Activated B cell treated with CpG ODN at 0.5 μM for 24 hours (primary cell): ENCODE results near the gene AMBP. TPM values are rescaled to one million over a fixed set of nuclear protein-coding genes. Genes with fewer than 3 reads are reported as not detected.

Experiments
- ATAC-seq: fragments of 200-7000 bp; cut with Tn5 transposase; one replicate; pipeline ENCODE4 v1.10.0; 2021; ENCODE audit warnings: low read depth, mild to moderate bottlenecking, moderate library complexity
- CTCF ChIA-PET: fragments of 350-600 bp; sonication (Branson Sonifier 250); formaldehyde crosslinking; loops from one replicate; lab custom pipeline; 2021; ENCODE audit warnings: antibody characterized with exemption; lab: Charles Lee
- POLR2A ChIA-PET: fragments of 350-600 bp; sonication (Branson Sonifier 250); formaldehyde crosslinking; loops from one replicate; lab custom pipeline; 2021; ENCODE audit warnings: antibody characterized with exemption; lab: Charles Lee
- DNase-seq: peaks from one replicate; pipeline ENCODE4 v3.0.0; 2022
- H3K27ac Mint-ChIP-seq: one replicate; pipeline ENCODE4 v1.8.0; 2020; ENCODE audit warnings: mixed read lengths
- H3K27me3 Mint-ChIP-seq: one replicate; pipeline ENCODE4 v1.8.0; 2021; ENCODE audit warnings: mixed read lengths
- H3K36me3 Mint-ChIP-seq: one replicate; pipeline ENCODE4 v1.8.0; 2021; ENCODE audit warnings: low read depth, mixed read lengths
- H3K4me1 Mint-ChIP-seq: one replicate; pipeline ENCODE4 v1.8.0; 2021; ENCODE audit warnings: mixed read lengths
- H3K4me3 Mint-ChIP-seq: one replicate; pipeline ENCODE4 v1.8.0; 2020; ENCODE audit warnings: mild to moderate bottlenecking, mixed read lengths
- H3K9me3 Mint-ChIP-seq: one replicate; pipeline ENCODE4 v1.8.0; 2020; ENCODE audit warnings: mixed read lengths
- intact Hi-C: fragments of 100-400 bp; cut with micrococcal nuclease; formaldehyde crosslinking; loops from one replicate; pipeline ENCODE4 v1.15.1; 2024
- total RNA-seq: library from RNA; stranded (reverse); gene quantifications from 2 replicates; pipeline ENCODE4 v1.2.3, GENCODE V29; 2022
- TF ChIP-seq, protein P1 (sequence below): fragments of 200-600 bp; IDR thresholded peaks from one replicate; pipeline ENCODE4 v1.8.0; 2022; ENCODE audit warnings: antibody characterized with exemption, mild to moderate bottlenecking

AMBP gene
- total RNA-seq, 1 donor from 2014 or later, result not detected

DNA sequence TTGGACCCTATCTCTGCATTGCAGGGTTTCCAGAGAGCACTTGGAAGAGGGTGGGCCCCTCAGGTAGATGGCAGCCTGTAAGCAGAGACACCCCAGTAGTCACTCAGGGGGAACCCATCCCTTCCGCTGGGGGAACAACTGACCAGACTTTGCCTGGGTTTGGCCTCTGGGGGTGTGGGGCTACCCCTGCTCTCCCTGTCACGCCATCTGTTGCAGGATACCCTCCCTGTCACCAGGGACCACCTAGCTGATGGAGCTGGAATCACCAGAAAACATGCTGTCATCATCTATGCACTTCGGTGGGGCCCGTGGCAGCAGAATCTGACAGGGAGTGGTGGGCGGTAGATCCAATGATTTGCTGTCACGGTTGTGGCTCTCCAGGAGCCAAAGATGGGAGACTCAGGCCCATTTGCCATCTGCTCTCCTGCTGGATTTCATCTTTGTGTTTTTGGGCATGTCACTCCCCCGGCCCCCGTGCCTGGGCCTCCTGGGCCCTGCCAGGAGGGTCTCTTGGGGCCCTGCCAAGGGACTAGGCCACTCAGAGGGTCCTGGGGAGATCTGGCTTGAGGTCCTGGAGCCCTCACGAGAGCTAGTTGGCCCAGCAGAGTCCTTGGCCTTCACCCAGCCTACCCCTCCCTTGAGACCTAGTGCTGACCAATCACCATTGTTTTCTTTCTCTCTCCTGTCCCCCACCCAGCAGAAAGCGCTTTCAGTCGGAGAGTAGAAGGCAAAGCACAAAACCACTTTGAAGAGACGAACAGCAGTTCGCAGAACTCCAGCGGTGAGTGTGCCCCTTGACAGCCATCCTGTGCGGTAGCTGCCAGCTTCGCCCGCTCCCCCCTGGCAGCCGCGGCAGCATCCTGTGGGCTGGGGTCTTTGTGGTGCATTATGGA is 45.9 kb downstream of the AMBP start:
- Mint-ChIP-seq H3K4me1 (no peaks in the 10 kb centered on the region), H3K27me3 (no peaks in the 10 kb centered on the region), H3K36me3 (peaks cover 5% of the 10 kb centered on the region), H3K9me3 (no peaks in the 10 kb centered on the region), H3K4me3 (no peak overlapping the region), H3K27ac (no peak overlapping the region)
- DNase-seq (no peak), ATAC-seq (no peak)
- POLR2A ChIA-PET, result interaction anchor here (0.6 kb wide), 2 partner anchors 8 to 36 kb away, joined by 3 read pairs; no protein-coding TSS in a partner anchor
- CTCF ChIA-PET, result no interaction called here
- TF ChIP-seq, protein P1, sequence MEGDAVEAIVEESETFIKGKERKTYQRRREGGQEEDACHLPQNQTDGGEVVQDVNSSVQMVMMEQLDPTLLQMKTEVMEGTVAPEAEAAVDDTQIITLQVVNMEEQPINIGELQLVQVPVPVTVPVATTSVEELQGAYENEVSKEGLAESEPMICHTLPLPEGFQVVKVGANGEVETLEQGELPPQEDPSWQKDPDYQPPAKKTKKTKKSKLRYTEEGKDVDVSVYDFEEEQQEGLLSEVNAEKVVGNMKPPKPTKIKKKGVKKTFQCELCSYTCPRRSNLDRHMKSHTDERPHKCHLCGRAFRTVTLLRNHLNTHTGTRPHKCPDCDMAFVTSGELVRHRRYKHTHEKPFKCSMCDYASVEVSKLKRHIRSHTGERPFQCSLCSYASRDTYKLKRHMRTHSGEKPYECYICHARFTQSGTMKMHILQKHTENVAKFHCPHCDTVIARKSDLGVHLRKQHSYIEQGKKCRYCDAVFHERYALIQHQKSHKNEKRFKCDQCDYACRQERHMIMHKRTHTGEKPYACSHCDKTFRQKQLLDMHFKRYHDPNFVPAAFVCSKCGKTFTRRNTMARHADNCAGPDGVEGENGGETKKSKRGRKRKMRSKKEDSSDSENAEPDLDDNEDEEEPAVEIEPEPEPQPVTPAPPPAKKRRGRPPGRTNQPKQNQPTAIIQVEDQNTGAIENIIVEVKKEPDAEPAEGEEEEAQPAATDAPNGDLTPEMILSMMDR, result no peak
- intact Hi-C loops, result no loop called here

DNA sequence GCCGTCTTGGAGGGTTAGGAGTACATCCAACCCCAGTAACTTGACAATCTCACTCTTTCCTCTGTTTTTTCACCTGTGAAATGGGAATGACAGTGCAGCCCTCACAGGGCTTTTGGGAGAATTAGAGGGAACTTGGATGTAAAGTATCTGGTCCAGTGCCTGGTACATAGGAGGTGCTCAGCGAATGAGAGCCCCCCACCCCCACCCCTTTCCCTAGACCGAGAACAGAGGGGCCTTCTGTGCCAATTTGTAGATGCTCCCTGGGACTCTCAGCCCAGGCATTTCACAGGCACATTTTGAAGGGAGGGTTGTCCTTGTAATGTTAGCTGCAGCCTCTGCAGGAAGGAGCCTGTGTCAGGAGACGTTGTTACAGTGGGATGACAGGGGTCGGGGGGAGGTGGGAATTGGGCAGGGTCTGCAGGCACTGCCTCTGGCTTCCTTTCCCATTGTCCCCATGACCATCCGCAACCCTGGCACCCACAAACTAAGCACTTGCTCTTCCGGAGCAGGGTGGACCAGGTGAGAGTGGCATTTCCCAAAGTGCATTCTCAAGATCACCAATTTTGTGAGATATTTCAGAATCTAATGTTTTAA is 47.0 kb downstream of the AMBP start:
- TF ChIP-seq, protein P1, result no peak
- Mint-ChIP-seq H3K27me3 (no peaks in the 10 kb centered on the region), H3K4me3 (no peak overlapping the region), H3K27ac (no peak overlapping the region), H3K9me3 (no peaks in the 10 kb centered on the region), H3K36me3 (peaks cover under 1% of the 10 kb centered on the region), H3K4me1 (no peaks in the 10 kb centered on the region)
- POLR2A ChIA-PET, result interaction anchor here (0.6 kb wide), 2 partner anchors 9 to 35 kb away, joined by 3 read pairs; no protein-coding TSS in a partner anchor
- ATAC-seq (no peak), DNase-seq (no peak)
- CTCF ChIA-PET, result no interaction called here
- intact Hi-C loops, result no loop called here

DNA sequence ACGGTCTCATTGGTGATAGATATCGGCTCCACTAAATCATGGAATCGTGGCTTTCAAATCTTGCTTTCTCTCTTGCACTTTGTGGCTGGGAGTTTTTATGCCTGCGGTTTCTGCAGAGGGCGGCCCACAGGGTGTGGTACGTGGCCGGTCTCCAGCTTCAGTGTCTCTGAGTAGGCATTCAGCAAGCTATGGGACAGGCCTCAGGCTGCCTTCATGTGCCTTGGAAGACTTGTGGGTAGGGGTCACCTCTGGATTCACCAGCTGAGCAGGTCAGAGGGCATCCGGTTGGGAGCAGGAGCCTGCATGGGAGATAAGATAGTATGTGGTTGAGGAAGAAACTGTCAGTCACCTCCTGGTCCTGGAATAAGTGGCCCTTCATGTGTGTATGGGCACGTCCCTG is 47.7 kb downstream of the AMBP start:
- Mint-ChIP-seq H3K4me1 (no peaks in the 10 kb centered on the region), H3K27ac (no peak overlapping the region), H3K27me3 (no peaks in the 10 kb centered on the region), H3K36me3 (peaks cover under 1% of the 10 kb centered on the region), H3K9me3 (no peaks in the 10 kb centered on the region), H3K4me3 (no peak overlapping the region)
- ATAC-seq (no peak), DNase-seq (no peak)
- intact Hi-C loops, result no loop called here
- POLR2A ChIA-PET, result no interaction called here
- TF ChIP-seq, protein P1, result no peak
- CTCF ChIA-PET, result no interaction called here

DNA sequence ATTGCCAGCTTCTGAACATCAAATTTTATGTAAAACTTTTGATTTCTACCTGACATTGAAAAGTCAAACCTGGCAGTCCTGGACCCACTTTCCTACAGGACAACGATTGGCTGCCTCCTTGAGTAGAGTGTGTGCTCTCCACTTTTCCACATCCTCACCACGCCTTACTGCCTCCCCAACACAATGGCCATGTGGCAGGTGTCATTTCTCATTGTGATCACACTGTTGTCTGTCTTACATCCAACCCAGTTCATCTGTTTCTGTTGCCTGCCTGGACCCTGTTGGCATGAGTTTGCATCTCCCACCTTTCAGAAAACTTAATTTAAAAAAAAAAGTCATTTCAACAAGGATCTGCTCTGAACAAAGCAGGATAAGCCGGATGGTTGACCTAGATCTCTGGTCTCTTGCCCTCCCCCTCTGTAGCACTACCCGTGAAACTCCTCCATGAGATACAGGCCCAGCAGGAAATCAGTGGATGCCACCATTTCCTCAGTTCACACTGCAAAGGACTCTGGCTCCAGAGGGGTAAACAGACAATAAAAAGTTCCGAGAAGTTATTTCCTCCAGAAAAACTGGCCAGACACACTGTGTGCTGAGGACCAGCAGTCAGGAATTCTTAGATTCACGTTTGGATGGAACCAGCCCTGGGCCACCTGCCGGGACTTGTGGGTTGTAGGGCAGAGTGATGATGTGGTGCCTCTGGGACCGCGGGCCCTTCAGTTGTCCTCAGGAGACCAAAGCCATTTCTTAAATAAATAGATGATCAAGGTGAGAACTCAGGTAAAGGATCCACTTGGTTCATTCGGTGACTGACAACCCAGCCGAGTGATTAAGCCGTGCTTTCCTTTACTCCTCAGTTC is 48.6 kb downstream of the AMBP start:
- no peaks in the 10 kb centered on the region for H3K27me3 Mint-ChIP-seq
- TF ChIP-seq, protein P1, result no peak
- H3K27ac Mint-ChIP-seq, result no peak overlapping the region
- H3K4me1 Mint-ChIP-seq, result no peaks in the 10 kb centered on the region
- DNase-seq (no peak), ATAC-seq (no peak)
- H3K9me3 Mint-ChIP-seq, result peaks cover 4% of the 10 kb centered on the region
- POLR2A ChIA-PET, result no interaction called here
- H3K4me3 Mint-ChIP-seq, result no peak overlapping the region
- CTCF ChIA-PET, result no interaction called here
- H3K36me3 Mint-ChIP-seq, result peaks cover 7% of the 10 kb centered on the region
- intact Hi-C loops, result no loop called here
